ENCODE measurements around the gene UTS2R. TPM values are rescaled to one million over a fixed set of nuclear protein-coding genes. Genes with fewer than 3 reads are reported as not detected.

Gene UTS2R
- total RNA-seq, 1 donor from 2014 or later: 7.2 TPM

DNA sequence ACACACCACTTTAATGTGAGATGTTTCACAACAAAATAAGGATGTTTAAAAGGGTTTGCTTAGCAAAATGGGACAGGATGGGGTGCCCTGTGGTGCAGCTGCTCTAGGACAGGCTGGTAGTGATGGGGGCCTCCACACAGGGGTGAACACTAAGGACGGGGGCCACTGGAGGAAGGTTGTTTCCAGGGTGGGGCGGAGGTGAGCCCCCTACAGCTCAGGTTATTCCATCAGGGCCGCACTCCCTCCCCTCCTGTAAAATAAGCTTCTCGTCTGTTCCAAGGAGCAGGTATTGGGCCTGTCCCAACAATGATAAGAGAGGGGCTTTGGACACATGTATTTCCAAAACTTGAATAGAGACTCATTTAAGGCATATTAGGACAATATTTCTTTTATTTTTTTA, 44.7 kb downstream of the UTS2R start:
- DNase-seq: no peak
- Mint-ChIP-seq H3K4me3 (ENCODE audit: unreplicated experiment) (no peak overlapping the region), H3K27ac (ENCODE audit: unreplicated experiment) (no peak overlapping the region), H3K36me3 (ENCODE audit: unreplicated experiment) (peaks cover 13% of the 10 kb centered on the region), H3K4me1 (ENCODE audit: low read depth, unreplicated experiment) (peaks cover 14% of the 10 kb centered on the region), H3K9me3 (ENCODE audit: unreplicated experiment) (peaks cover 4% of the 10 kb centered on the region), H3K27me3 (ENCODE audit: unreplicated experiment) (peaks cover 2% of the 10 kb centered on the region)
- TF ChIP-seq, protein P1, sequence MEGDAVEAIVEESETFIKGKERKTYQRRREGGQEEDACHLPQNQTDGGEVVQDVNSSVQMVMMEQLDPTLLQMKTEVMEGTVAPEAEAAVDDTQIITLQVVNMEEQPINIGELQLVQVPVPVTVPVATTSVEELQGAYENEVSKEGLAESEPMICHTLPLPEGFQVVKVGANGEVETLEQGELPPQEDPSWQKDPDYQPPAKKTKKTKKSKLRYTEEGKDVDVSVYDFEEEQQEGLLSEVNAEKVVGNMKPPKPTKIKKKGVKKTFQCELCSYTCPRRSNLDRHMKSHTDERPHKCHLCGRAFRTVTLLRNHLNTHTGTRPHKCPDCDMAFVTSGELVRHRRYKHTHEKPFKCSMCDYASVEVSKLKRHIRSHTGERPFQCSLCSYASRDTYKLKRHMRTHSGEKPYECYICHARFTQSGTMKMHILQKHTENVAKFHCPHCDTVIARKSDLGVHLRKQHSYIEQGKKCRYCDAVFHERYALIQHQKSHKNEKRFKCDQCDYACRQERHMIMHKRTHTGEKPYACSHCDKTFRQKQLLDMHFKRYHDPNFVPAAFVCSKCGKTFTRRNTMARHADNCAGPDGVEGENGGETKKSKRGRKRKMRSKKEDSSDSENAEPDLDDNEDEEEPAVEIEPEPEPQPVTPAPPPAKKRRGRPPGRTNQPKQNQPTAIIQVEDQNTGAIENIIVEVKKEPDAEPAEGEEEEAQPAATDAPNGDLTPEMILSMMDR (IDR thresholded peaks at IDR 0.05; ENCODE audit: partially characterized antibody, unreplicated experiment): no peak

DNA sequence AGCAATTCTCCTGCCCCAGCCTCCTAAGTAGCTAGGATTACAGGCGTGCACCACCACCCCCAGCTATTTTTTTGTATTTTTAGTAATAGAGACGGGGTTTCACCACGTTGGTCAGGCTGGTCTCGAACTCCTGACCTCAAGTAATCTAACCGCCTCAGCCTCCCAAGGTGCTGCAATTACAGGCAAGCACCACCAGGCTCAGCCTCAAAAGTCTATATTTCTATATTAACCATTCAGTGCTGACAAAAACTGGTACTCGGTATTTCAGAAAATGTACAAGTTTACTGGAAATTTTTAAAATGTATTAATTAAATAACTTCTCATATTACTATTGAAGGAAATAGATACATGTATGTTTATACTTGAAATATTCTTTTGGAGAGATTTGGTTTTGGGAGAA, 45.2 kb downstream of the UTS2R start:
- Mint-ChIP-seq H3K27ac (ENCODE audit: unreplicated experiment) (no peak overlapping the region), H3K9me3 (ENCODE audit: unreplicated experiment) (peaks cover 6% of the 10 kb centered on the region), H3K27me3 (ENCODE audit: unreplicated experiment) (peaks cover 2% of the 10 kb centered on the region), H3K36me3 (ENCODE audit: unreplicated experiment) (peaks cover 15% of the 10 kb centered on the region), H3K4me3 (ENCODE audit: unreplicated experiment) (no peak overlapping the region), H3K4me1 (ENCODE audit: low read depth, unreplicated experiment) (peaks cover 14% of the 10 kb centered on the region)
- no peak for DNase-seq
- TF ChIP-seq, protein P1 (IDR thresholded peaks at IDR 0.05; ENCODE audit: partially characterized antibody, unreplicated experiment): peak; percentile 49

DNA sequence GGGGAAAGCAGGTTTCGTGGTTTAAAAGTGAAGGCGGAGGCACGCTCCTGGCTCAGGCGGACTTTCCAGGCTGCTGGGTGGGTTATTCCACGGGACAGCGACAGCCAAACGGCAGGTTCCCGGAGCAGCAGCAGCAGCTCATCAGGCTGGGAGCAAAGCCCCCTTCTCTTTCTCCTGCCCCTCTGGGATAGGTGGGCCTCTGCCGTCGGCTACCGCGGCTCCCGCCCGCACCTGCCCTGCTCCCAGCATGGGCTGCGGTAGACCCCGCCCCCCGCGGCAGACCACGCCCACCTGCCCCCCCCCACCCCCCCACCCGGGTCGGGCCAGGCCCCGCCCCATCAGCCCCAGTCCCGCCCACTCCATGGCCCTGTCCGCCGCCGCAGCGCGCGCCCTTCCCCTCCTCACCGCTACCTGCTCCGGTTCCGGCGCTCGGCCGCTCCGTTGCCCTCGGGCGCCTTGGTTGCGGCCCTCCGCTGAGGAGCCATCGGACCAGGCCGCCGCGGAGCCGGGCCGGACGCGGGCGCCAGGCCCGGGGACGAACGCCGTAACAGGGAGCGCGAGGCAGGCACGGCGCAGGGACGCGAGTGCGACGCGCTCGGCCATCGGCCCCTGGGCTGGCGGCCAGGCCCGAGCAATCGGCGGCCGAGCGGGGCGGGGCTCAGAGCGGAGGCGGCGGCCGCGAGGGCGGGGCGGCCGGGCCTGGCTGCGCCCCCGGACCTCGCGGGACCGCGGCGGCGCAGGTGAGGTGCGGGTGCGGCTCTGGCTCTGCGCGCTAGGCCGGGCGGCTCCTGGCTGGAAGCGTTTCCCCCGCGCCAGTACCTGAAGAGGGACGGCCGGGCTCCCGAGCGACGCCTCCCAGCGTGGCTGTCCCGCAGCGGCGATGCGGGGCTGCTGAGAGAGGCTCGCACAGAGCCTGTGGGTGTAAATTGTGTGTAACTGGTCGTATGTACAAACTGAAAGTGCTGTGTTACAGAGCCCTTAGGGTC, 46.7 kb downstream of the UTS2R start, which contains the start of the genes HEXD and OGFOD3:
Gene HEXD, plus strand, starts transcription at position 347 of the 986 bp plus-strand sequence. CDS start 1,453 bp downstream, outside the sequence.
Gene OGFOD3, minus strand, starts transcription at position 586 of the 986 bp plus-strand sequence. Its CDS starts 101 bp downstream, at position 485.
- H3K9me3 Mint-ChIP-seq (ENCODE audit: unreplicated experiment): peaks cover 16% of the 10 kb centered on the region

DNA sequence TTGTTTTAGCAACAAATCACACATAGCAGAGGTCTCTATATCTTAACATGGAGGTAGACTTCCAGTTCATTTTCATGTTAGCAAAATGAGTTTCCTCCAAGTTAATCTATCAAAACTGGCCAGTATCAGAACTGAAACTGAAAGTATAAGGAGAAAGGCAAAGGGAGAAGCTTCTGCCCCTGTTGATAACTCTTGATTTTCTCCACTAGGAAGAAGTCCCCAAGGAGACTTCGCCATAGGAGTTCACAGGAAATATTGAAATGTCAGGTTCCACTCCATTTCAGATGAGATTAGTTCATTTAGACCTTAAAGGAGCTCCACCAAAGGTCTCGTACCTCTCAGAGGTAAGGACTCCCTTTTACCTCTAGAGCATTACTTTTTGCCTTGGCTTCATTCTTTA, 48.0 kb downstream of the UTS2R start:
- no peak overlapping the region for H3K27ac Mint-ChIP-seq (ENCODE audit: unreplicated experiment)
- TF ChIP-seq, protein P1 (IDR thresholded peaks at IDR 0.05; ENCODE audit: partially characterized antibody, unreplicated experiment): no peak
- no peak for DNase-seq

More for the DNA sequence above, 46.7 kb downstream of the UTS2R start, which contains the start of the genes HEXD and OGFOD3:
- peak; percentile 88 for DNase-seq
- Mint-ChIP-seq H3K4me3 (ENCODE audit: unreplicated experiment) (peak within 1 kb of the TSS; percentile 86), H3K4me1 (ENCODE audit: low read depth, unreplicated experiment) (peaks cover 12% of the 10 kb centered on the region), H3K27me3 (ENCODE audit: unreplicated experiment) (peaks cover 2% of the 10 kb centered on the region), H3K36me3 (ENCODE audit: unreplicated experiment) (peaks cover 28% of the 10 kb centered on the region), H3K27ac (ENCODE audit: unreplicated experiment) (no peak within 1 kb of the TSS)
- TF ChIP-seq, protein P1 (IDR thresholded peaks at IDR 0.05; ENCODE audit: partially characterized antibody, unreplicated experiment): no peak

More for the DNA sequence above, 48.0 kb downstream of the UTS2R start:
- H3K27me3 Mint-ChIP-seq (ENCODE audit: unreplicated experiment): peaks cover 4% of the 10 kb centered on the region
- H3K4me3 Mint-ChIP-seq (ENCODE audit: unreplicated experiment): peak overlapping the region; percentile 86
- H3K36me3 Mint-ChIP-seq (ENCODE audit: unreplicated experiment): peaks cover 28% of the 10 kb centered on the region
- H3K4me1 Mint-ChIP-seq (ENCODE audit: low read depth, unreplicated experiment): peaks cover 10% of the 10 kb centered on the region
- peaks cover 19% of the 10 kb centered on the region for H3K9me3 Mint-ChIP-seq (ENCODE audit: unreplicated experiment)

Measured in glutamatergic neuron (in vitro differentiated cells).